GM12892 (cell line): ENCODE data around the gene PRMT9.

Experiments
- DNase-seq: peaks from one replicate; pipeline ENCODE4 v3.0.0; 2011; ENCODE audit not compliant: insufficient read length
- FAIRE-seq: peaks from 2 replicates; lab custom pipeline; 2011; peaks lifted over from hg19 to GRCh38; lab: Jason Lieb, UNC
- POLR2A ChIP-seq: IDR thresholded peaks from 2 replicates; pipeline ENCODE4 v1.6.1; 2011; ENCODE audit warnings: low read depth, low read length, control low read depth
- POLR2AphosphoS5 ChIP-seq: IDR thresholded peaks from 2 replicates; pipeline ENCODE4 v1.6.1; 2011; ENCODE audit warnings: low read depth, low read length, control low read depth
- TAF1 ChIP-seq: IDR thresholded peaks from 2 replicates; pipeline ENCODE4 v1.6.1; 2011; ENCODE audit warnings: low read depth, mild to moderate bottlenecking, control low read depth, low read length, borderline replicate concordance

Gene PRMT9

GRCh38 chr4:147674496-147674895 is 9.5 kb downstream of the PRMT9 start:
- TF ChIP-seq TAF1 = no peak
- no peak for TF ChIP-seq POLR2A
- no peak for TF ChIP-seq POLR2AphosphoS5
- FAIRE-seq = no peak
- DNase-seq = no peak

- no peak for TF ChIP-seq POLR2AphosphoS5
- no peak for TF ChIP-seq POLR2A
- TF ChIP-seq TAF1 = no peak
- FAIRE-seq (no peak), DNase-seq (no peak)
Observed at GRCh38 chr4:147674073-147674472, 9.9 kb downstream of the PRMT9 start.

GRCh38 chr4:147658501-147658900 is 25.5 kb downstream of the PRMT9 start:
- DNase-seq = no peak
- TF ChIP-seq POLR2A (no peak), POLR2AphosphoS5 (no peak), TAF1 (no peak)
- no peak for FAIRE-seq

- no peak for FAIRE-seq
- no peak for DNase-seq
- TF ChIP-seq TAF1 (no peak), POLR2A (no peak), POLR2AphosphoS5 (no peak)
Observed at GRCh38 chr4:147655639-147656038, 28.3 kb downstream of the PRMT9 start.

- DNase-seq (no peak), FAIRE-seq (peak; percentile 77)
- TF ChIP-seq TAF1 = no peak
- no peak for TF ChIP-seq POLR2AphosphoS5
- no peak for TF ChIP-seq POLR2A
Observed at GRCh38 chr4:147651563-147651962, 32.4 kb downstream of the PRMT9 start.

- FAIRE-seq = no peak
- TF ChIP-seq TAF1 = no peak
- TF ChIP-seq POLR2A = no peak
- no peak for TF ChIP-seq POLR2AphosphoS5
- no peak for DNase-seq
Observed at GRCh38 chr4:147648656-147649055, 35.3 kb downstream of the PRMT9 start.

- TF ChIP-seq POLR2A (no peak), POLR2AphosphoS5 (no peak), TAF1 (no peak)
- DNase-seq (no peak), FAIRE-seq (no peak)
Observed at GRCh38 chr4:147645099-147645498, 38.9 kb downstream of the PRMT9 start.

GRCh38 chr4:147644471-147644870 is 39.5 kb downstream of the PRMT9 start:
- FAIRE-seq (no peak), DNase-seq (no peak)
- TF ChIP-seq POLR2A (no peak), TAF1 (no peak), POLR2AphosphoS5 (no peak)

- FAIRE-seq (peak; percentile 9), DNase-seq (no peak)
- TF ChIP-seq TAF1 = no peak
- no peak for TF ChIP-seq POLR2AphosphoS5
- TF ChIP-seq POLR2A = no peak
Observed at GRCh38 chr4:147643616-147644015, 40.3 kb downstream of the PRMT9 start.

- DNase-seq = no peak
- TF ChIP-seq TAF1 = no peak
- TF ChIP-seq POLR2A = no peak
- no peak for TF ChIP-seq POLR2AphosphoS5
- FAIRE-seq = no peak
Observed at GRCh38 chr4:147640331-147640730, 43.6 kb downstream of the PRMT9 start.

- TF ChIP-seq TAF1 (no peak), POLR2A (no peak), POLR2AphosphoS5 (no peak)
- FAIRE-seq = no peak
- no peak for DNase-seq
Observed at GRCh38 chr4:147639388-147639787, 44.6 kb downstream of the PRMT9 start.

- DNase-seq (no peak), FAIRE-seq (peak; percentile 56)
- no peak for TF ChIP-seq TAF1
- TF ChIP-seq POLR2A = no peak
- no peak for TF ChIP-seq POLR2AphosphoS5
Observed at GRCh38 chr4:147638942-147639341, 45.0 kb downstream of the PRMT9 start.

- FAIRE-seq = no peak
- no peak for DNase-seq
- TF ChIP-seq TAF1 = no peak
- no peak for TF ChIP-seq POLR2AphosphoS5
- no peak for TF ChIP-seq POLR2A
Observed at GRCh38 chr4:147638365-147638764, 45.6 kb downstream of the PRMT9 start.

- TF ChIP-seq POLR2AphosphoS5 (no peak), TAF1 (no peak), POLR2A (no peak)
- FAIRE-seq (no peak), DNase-seq (no peak)
Observed at GRCh38 chr4:147635348-147635747, 48.6 kb downstream of the PRMT9 start.
